GM21360 (cell line): ENCODE measurements around the gene SBF1.

Experiments used
- ATAC-seq: cut with Tn5 transposase; IDR thresholded peaks from one replicate; pipeline ENCODE4 v1.9.1; 2021; ENCODE audit warnings: mild to moderate bottlenecking, moderate library complexity; ENCODE audit not compliant: unreplicated experiment

SBF1 gene

GRCh38 chr22:50506611-50507420, 32.0 kb upstream of the SBF1 start:
- ATAC-seq, result no peak

- ATAC-seq, result no peak
Measured at GRCh38 chr22:50505776-50506610, 31.2 kb upstream of the SBF1 start.

GRCh38 chr22:50505276-50505775, 30.5 kb upstream of the SBF1 start:
- ATAC-seq, result no peak

- no peak for ATAC-seq
Measured at GRCh38 chr22:50504369-50505211, 29.8 kb upstream of the SBF1 start.

- no peak for ATAC-seq
Measured at GRCh38 chr22:50503475-50504145, 28.8 kb upstream of the SBF1 start.

GRCh38 chr22:50502628-50503474, 28.0 kb upstream of the SBF1 start:
- ATAC-seq, result no peak

GRCh38 chr22:50502096-50502495, 27.3 kb upstream of the SBF1 start:
- ATAC-seq, result no peak

- no peak for ATAC-seq
Measured at GRCh38 chr22:50500452-50500851, 25.6 kb upstream of the SBF1 start.

GRCh38 chr22:50498322-50498890, 23.6 kb upstream of the SBF1 start:
- ATAC-seq, result no peak

GRCh38 chr22:50497093-50497492, 22.3 kb upstream of the SBF1 start:
- no peak for ATAC-seq

- no peak for ATAC-seq
Measured at GRCh38 chr22:50490531-50491308, 15.9 kb upstream of the SBF1 start.

GRCh38 chr22:50489363-50490243, 14.8 kb upstream of the SBF1 start:
- ATAC-seq, result no peak

GRCh38 chr22:50488886-50489285, 14.1 kb upstream of the SBF1 start:
- no peak for ATAC-seq

- no peak for ATAC-seq
Measured at GRCh38 chr22:50488006-50488677, 13.3 kb upstream of the SBF1 start.

GRCh38 chr22:50487290-50488005, 12.6 kb upstream of the SBF1 start:
- no peak for ATAC-seq

GRCh38 chr22:50486561-50487289, 11.9 kb upstream of the SBF1 start, which contains the start of gene MIOX:
TSS of gene MIOX (plus strand) at chr22:50486859. CDS start at chr22:50486898, 39 bp downstream.
- ATAC-seq, result no peak
